HG02981 (cell line): Measurements from ENCODE around the gene GMCL1.

Source experiments
- ATAC-seq: cut with Tn5 transposase; IDR thresholded peaks from one replicate; pipeline ENCODE4 v1.9.1; 2021; ENCODE audit warnings: mild to moderate bottlenecking, moderate library complexity; ENCODE audit not compliant: unreplicated experiment

Gene GMCL1

DNA sequence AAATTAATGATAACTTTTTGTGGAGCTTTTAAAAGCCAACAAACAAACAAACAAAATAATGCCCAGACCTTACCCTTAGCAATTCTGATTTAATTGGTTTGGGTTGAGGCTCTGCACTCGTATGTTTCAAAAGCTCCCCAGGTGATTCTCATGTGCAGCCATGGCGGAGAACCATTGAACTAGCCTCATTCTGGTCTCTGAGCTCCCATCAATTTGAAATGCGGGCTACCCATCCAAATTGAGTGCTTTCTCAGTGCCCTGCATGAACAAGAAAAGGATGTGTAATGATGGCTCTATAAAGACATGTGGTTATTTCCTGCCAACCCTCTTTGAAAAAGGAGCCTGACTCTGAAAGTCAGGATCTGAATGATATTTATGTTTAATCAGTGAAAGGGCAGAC is 93.7 kb downstream of the GMCL1 start:
- no peak for ATAC-seq

DNA sequence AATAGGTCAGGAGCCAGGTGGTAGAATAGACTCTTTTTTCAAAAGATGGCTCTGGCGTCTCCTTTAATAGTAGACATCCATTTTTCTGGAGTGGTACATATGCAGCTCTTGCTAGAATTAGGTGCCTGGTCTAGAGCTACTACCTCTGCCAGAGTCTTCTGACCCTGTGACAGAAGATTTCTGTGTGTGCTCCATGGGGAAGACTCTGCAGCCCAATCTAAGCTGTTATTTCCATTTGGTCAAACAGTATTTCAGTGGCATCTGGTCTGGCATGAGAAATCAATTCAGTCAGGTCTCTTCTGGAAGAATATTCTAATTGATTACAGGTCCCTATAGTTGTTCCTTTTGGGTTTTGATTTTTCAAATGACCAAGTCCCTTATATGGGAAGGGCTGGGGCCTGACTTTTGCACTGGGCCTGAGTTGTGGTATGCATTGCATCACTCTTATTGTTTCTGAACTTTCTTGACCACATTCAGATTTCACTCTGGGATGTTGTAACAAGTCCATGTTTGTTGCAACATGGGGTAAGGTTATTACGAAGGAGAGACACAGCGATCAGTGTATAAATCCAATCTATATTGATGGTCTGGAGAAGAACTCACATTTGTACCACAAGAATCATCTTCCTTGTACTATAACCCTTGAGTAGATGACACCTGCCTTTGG is 97.5 kb downstream of the GMCL1 start:
- no peak for ATAC-seq
